Astrocyte of the cerebellum (primary cell): ENCODE results near the gene NUDT5.
A peak's percentile ranks its signal among the peaks of the same experiment; 100 is the strongest.

Experiments used
- DNase-seq: peaks from one replicate; pipeline ENCODE4 v3.0.0-alpha.2; 2011; ENCODE audit warnings: low read depth
- H3K4me3 ChIP-seq: 2 replicates; pipeline ENCODE4 v1.5.1; 2011; ENCODE audit warnings: mild to moderate bottlenecking, low read depth, low read length, moderate library complexity
- CTCF ChIP-seq: IDR thresholded peaks from 2 replicates; pipeline ENCODE4 v1.5.1; 2012; ENCODE audit warnings: low read length, low read depth, moderate library complexity, mild to moderate bottlenecking; ENCODE audit errors: missing control alignments
- in situ Hi-C: cut with HindIII; loops from 2 replicates; pipeline ENCODE4 v1.10.0; 2017; ENCODE audit warnings: low sequenced_read_pairs

NUDT5 gene

GRCh38 chr10:12218991-12219390, 23.3 kb upstream of the NUDT5 start:
- TF ChIP-seq CTCF: no peak
- in situ Hi-C loops: loop anchor here (5.0 to 25.0 kb wide), 2 partner anchors 483 to 843 kb away; no protein-coding TSS in a partner anchor
- no peak overlapping the region for H3K4me3 ChIP-seq
- DNase-seq: no peak

- peak; percentile 48 for DNase-seq
- TF ChIP-seq CTCF: peak; percentile 55
- H3K4me3 ChIP-seq: no peak overlapping the region
- in situ Hi-C loops: loop anchor here (5.0 to 25.0 kb wide), 3 partner anchors 438 to 848 kb away; no protein-coding TSS in a partner anchor
Observed at GRCh38 chr10:12214763-12215218, 19.1 kb upstream of the NUDT5 start.

GRCh38 chr10:12214093-12214492, 18.4 kb upstream of the NUDT5 start:
- H3K4me3 ChIP-seq: no peak overlapping the region
- TF ChIP-seq CTCF: no peak
- in situ Hi-C loops: loop anchor here (5.0 to 25.0 kb wide), 2 partner anchors 438 to 848 kb away; no protein-coding TSS in a partner anchor
- DNase-seq: no peak

GRCh38 chr10:12213621-12214020, 17.9 kb upstream of the NUDT5 start:
- in situ Hi-C loops: loop anchor here (5.0 to 25.0 kb wide), 2 partner anchors 439 to 849 kb away; no protein-coding TSS in a partner anchor
- no peak for TF ChIP-seq CTCF
- H3K4me3 ChIP-seq: no peak overlapping the region
- no peak for DNase-seq

- in situ Hi-C loops: loop anchor here (5.0 to 25.0 kb wide), 2 partner anchors 440 to 850 kb away; no protein-coding TSS in a partner anchor
- TF ChIP-seq CTCF: no peak
- H3K4me3 ChIP-seq: no peak overlapping the region
- DNase-seq: no peak
Observed at GRCh38 chr10:12212454-12212853, 16.8 kb upstream of the NUDT5 start.

- no peak for TF ChIP-seq CTCF
- in situ Hi-C loops: loop anchor here (25.0 kb wide), 1 partner anchor 854 kb away; no protein-coding TSS in a partner anchor
- no peak overlapping the region for H3K4me3 ChIP-seq
- no peak for DNase-seq
Observed at GRCh38 chr10:12208460-12208859, 12.8 kb upstream of the NUDT5 start.
